Mesenchymal stem cell (in vitro differentiated cells and primary cell): Measurements from ENCODE around the gene ASPG.

Experiments
- DNase-seq: peaks from one replicate; pipeline ENCODE4 v3.0.0-alpha.2; 2013
- H2AFZ ChIP-seq: one replicate; pipeline ENCODE4 v1.6.1; 2013; ENCODE audit warnings: low read depth, mild to moderate bottlenecking, control low read depth, inconsistent platforms, low read length, moderate library complexity
- H2AK5ac ChIP-seq: 2 replicates; pipeline ENCODE4 v1.6.1; 2013; ENCODE audit warnings: low read length, moderate library complexity, mild to moderate bottlenecking, inconsistent platforms; ENCODE audit not compliant: severe bottlenecking
- H2BK120ac ChIP-seq: one replicate; pipeline ENCODE4 v1.6.1; 2013; ENCODE audit warnings: low read depth, mild to moderate bottlenecking, inconsistent platforms, low read length, moderate library complexity
- H2BK12ac ChIP-seq, 2 experiments: one replicate each; pipeline ENCODE4 v1.6.1; 2013; ENCODE audit warnings: inconsistent platforms in 2 of 2, low read length in 2 of 2, mild to moderate bottlenecking in 2 of 2, moderate library complexity in 2 of 2, control low read depth in 1 of 2
- H2BK15ac ChIP-seq: one replicate; pipeline ENCODE4 v1.6.1; 2013; ENCODE audit warnings: mild to moderate bottlenecking, low read depth, inconsistent platforms; ENCODE audit not compliant: poor library complexity, severe bottlenecking
- H2BK5ac ChIP-seq: 2 replicates; pipeline ENCODE4 v1.6.1; 2013; ENCODE audit warnings: low read depth, mild to moderate bottlenecking, low read length, control low read depth, inconsistent platforms; ENCODE audit not compliant: poor library complexity, severe bottlenecking
- H3K14ac ChIP-seq, 2 experiments: one replicate each; pipeline ENCODE4 v1.6.1; 2013; ENCODE audit warnings: inconsistent platforms in 2 of 2, low read length in 2 of 2, control low read depth in 1 of 2, mild to moderate bottlenecking in 1 of 2, moderate library complexity in 1 of 2
- H3K18ac ChIP-seq, 2 experiments: one replicate each; pipeline ENCODE4 v1.6.1; 2013; ENCODE audit warnings: inconsistent platforms in 2 of 2, low read length in 2 of 2, control low read depth in 1 of 2, low read depth in 1 of 2, mild to moderate bottlenecking in 1 of 2
- H3K23ac ChIP-seq, 2 experiments: one replicate each; pipeline ENCODE4 v1.6.1; 2013; ENCODE audit warnings: inconsistent platforms in 2 of 2, low read length in 2 of 2, mild to moderate bottlenecking in 2 of 2, moderate library complexity in 2 of 2, control low read depth in 1 of 2
- H3K27ac ChIP-seq: 2 replicates; pipeline ENCODE4 v1.5.1; 2013; ENCODE audit warnings: mild to moderate bottlenecking, moderate library complexity, low read length, control low read depth, inconsistent platforms; ENCODE audit not compliant: poor library complexity, severe bottlenecking
- H3K27me3 ChIP-seq, 2 experiments: 2 replicates each; pipeline versions ENCODE4 v1.6.1 to v1.7.0; 2013; ENCODE audit warnings: low read length in 2 of 2, mild to moderate bottlenecking in 2 of 2, moderate library complexity in 2 of 2, control low read depth in 1 of 2, inconsistent platforms in 1 of 2; ENCODE audit not compliant: control insufficient read depth in 1 of 2, insufficient read depth in 1 of 2
- H3K36me3 ChIP-seq, 2 experiments: 2 replicates each; pipeline versions ENCODE4 v1.6.1 to v1.7.0; 2013; ENCODE audit warnings: low read length in 2 of 2, control low read depth in 1 of 2, inconsistent platforms in 1 of 2, low read depth in 1 of 2, mild to moderate bottlenecking in 1 of 2; ENCODE audit not compliant: insufficient read depth in 2 of 2, control insufficient read depth in 1 of 2
- H3K4ac ChIP-seq, 2 experiments: one replicate each; pipeline ENCODE4 v1.6.1; 2013; ENCODE audit warnings: inconsistent platforms in 2 of 2, low read length in 2 of 2, mild to moderate bottlenecking in 2 of 2, moderate library complexity in 2 of 2, control low read depth in 1 of 2, low read depth in 1 of 2
- H3K4me1 ChIP-seq: 2 replicates; pipeline ENCODE4 v1.6.1; 2013; ENCODE audit warnings: low read depth, low read length, control low read depth; ENCODE audit not compliant: control insufficient read depth, insufficient read depth
- H3K4me2 ChIP-seq: 2 replicates; pipeline ENCODE4 v1.6.1; 2013; ENCODE audit warnings: low read length, mild to moderate bottlenecking, inconsistent platforms; ENCODE audit not compliant: poor library complexity, severe bottlenecking
- H3K4me3 ChIP-seq, 2 experiments: 2 replicates each; pipeline versions ENCODE4 v1.5.1 to v1.7.0; 2013; ENCODE audit warnings: low read length in 2 of 2, mild to moderate bottlenecking in 2 of 2, control low read depth in 1 of 2, low read depth in 1 of 2; ENCODE audit not compliant: insufficient read depth in 1 of 2
- H3K79me1 ChIP-seq: replicated peaks from 2 replicates; pipeline ENCODE4 v1.6.1; 2013; ENCODE audit warnings: mild to moderate bottlenecking, control low read depth, low read length, inconsistent platforms; ENCODE audit not compliant: poor library complexity, severe bottlenecking
- H3K9ac ChIP-seq: 2 replicates; pipeline ENCODE4 v1.7.0; 2013; ENCODE audit warnings: mild to moderate bottlenecking, low read length, moderate library complexity
- H3K9me3 ChIP-seq: 2 replicates; pipeline ENCODE4 v1.7.0; 2013; ENCODE audit warnings: mild to moderate bottlenecking, low read length; ENCODE audit not compliant: control insufficient read depth
- H4K8ac ChIP-seq: one replicate; pipeline ENCODE4 v1.6.1; 2013; ENCODE audit warnings: inconsistent platforms, mild to moderate bottlenecking, low read length, moderate library complexity
- H4K91ac ChIP-seq: one replicate; pipeline ENCODE4 v1.6.1; 2013; ENCODE audit warnings: mild to moderate bottlenecking, low read length, inconsistent platforms
- WGBS: methylation state at CpG from one replicate; pipeline ENCODE4 v1.1.7; 2013; ENCODE audit warnings: mixed read lengths; 5-methylcytosine and 5-hydroxymethylcytosine counted together

The ASPG gene

GRCh38 chr14:104103061-104103445 is 17.6 kb downstream of the ASPG start:
- Histone ChIP-seq H3K9me3 (no peaks in the 10 kb centered on the region), H3K4me2 (no peak overlapping the region), H4K91ac (no peak overlapping the region), H2AK5ac (no peak overlapping the region), H3K18ac (no peak overlapping the region), H3K9ac (no peak overlapping the region), H2AFZ (no peak overlapping the region), H3K4me3 (no peak overlapping the region), H4K8ac (no peak overlapping the region), H3K4me1 (peaks cover 2% of the 10 kb centered on the region), H3K27me3 (peaks cover 0 to 10% of the 10 kb centered on the region in 2 experiments), H3K23ac (no peak overlapping the region), H3K14ac (no peak overlapping the region), H2BK5ac (no peak overlapping the region), H3K27ac (no peak overlapping the region), H2BK12ac (no peak overlapping the region), H3K36me3 (no peaks in the 10 kb centered on the region), H3K4ac (no peak overlapping the region), H3K79me1 (no peaks in the 10 kb centered on the region), H2BK120ac (no peak overlapping the region), H2BK15ac (no peak overlapping the region)
- no peak for DNase-seq
- 85% methylated on average over 24 of the region's 26 CpGs for WGBS

- WGBS, result 87% methylated on average over 23 of the region's 23 CpGs
- H3K14ac ChIP-seq, result no peak overlapping the region
- DNase-seq, result no peak
Measured at GRCh38 chr14:104103446-104104075, 18.1 kb downstream of the ASPG start.

GRCh38 chr14:104104076-104104901 is 18.8 kb downstream of the ASPG start:
- Histone ChIP-seq H3K27ac (no peak overlapping the region), H2BK5ac (no peak overlapping the region), H3K79me1 (no peaks in the 10 kb centered on the region), H2BK120ac (no peak overlapping the region), H3K23ac (no peak overlapping the region), H3K14ac (no peak overlapping the region), H3K4me2 (no peak overlapping the region), H3K4ac (no peak overlapping the region), H3K36me3 (no peaks in the 10 kb centered on the region), H3K4me1 (peaks cover 2% of the 10 kb centered on the region), H4K91ac (no peak overlapping the region), H2AFZ (no peak overlapping the region), H2BK12ac (no peak overlapping the region), H3K4me3 (no peak overlapping the region), H4K8ac (no peak overlapping the region), H3K27me3 (peaks cover 0 to 13% of the 10 kb centered on the region in 2 experiments), H3K9ac (no peak overlapping the region), H2AK5ac (no peak overlapping the region), H3K18ac (no peak overlapping the region), H3K9me3 (no peaks in the 10 kb centered on the region), H2BK15ac (no peak overlapping the region)
- no peak for DNase-seq
- WGBS, result 88% methylated on average over 34 of the region's 35 CpGs

More at GRCh38 chr14:104103446-104104075, 18.1 kb downstream of the ASPG start:
- Histone ChIP-seq H3K23ac (no peak overlapping the region), H3K36me3 (no peaks in the 10 kb centered on the region), H3K4ac (no peak overlapping the region), H3K27ac (no peak overlapping the region), H4K8ac (no peak overlapping the region), H3K9ac (no peak overlapping the region), H3K18ac (no peak overlapping the region), H3K27me3 (peaks cover 0 to 10% of the 10 kb centered on the region in 2 experiments), H3K4me1 (peaks cover 2% of the 10 kb centered on the region), H3K4me2 (no peak overlapping the region), H2BK12ac (no peak overlapping the region), H3K79me1 (no peaks in the 10 kb centered on the region), H2BK15ac (no peak overlapping the region), H4K91ac (no peak overlapping the region), H3K9me3 (no peaks in the 10 kb centered on the region), H3K4me3 (no peak overlapping the region), H2AK5ac (no peak overlapping the region), H2BK120ac (no peak overlapping the region), H2BK5ac (no peak overlapping the region), H2AFZ (no peak overlapping the region)

GRCh38 chr14:104105071-104105821 is 19.7 kb downstream of the ASPG start:
- H3K9ac ChIP-seq, result no peak overlapping the region
- no peak overlapping the region for H2BK120ac ChIP-seq
- no peak overlapping the region for H3K14ac ChIP-seq
- no peak overlapping the region for H2BK15ac ChIP-seq
- no peaks in the 10 kb centered on the region for H3K79me1 ChIP-seq
- no peak for DNase-seq
- H3K9me3 ChIP-seq, result no peaks in the 10 kb centered on the region
- no peak overlapping the region for H2BK5ac ChIP-seq
- H2AFZ ChIP-seq, result no peak overlapping the region
- H3K4ac ChIP-seq, result no peak overlapping the region
- no peak overlapping the region for H3K4me2 ChIP-seq
- no peak overlapping the region for H3K18ac ChIP-seq
- no peak overlapping the region for H4K8ac ChIP-seq
- H3K27me3 ChIP-seq, result peaks cover 0 to 13% of the 10 kb centered on the region in 2 experiments
- H3K4me1 ChIP-seq, result no peaks in the 10 kb centered on the region
- H4K91ac ChIP-seq, result no peak overlapping the region
- no peak overlapping the region for H3K23ac ChIP-seq
- H2BK12ac ChIP-seq, result no peak overlapping the region
- H3K36me3 ChIP-seq, result no peaks in the 10 kb centered on the region
- no peak overlapping the region for H3K27ac ChIP-seq
- H2AK5ac ChIP-seq, result no peak overlapping the region
- H3K4me3 ChIP-seq, result no peak overlapping the region
- WGBS, result 89% methylated on average over 25 of the region's 27 CpGs
